ENCODE data around the gene ZNF710.
"Not testable (repeated sequence)": the region's sequence is repeated elsewhere in the genome, so short reads cannot be mapped to it uniquely, and the experiment has no call there.

Gene ZNF710

GRCh38 chr15:90063770-90064247 lies 62.7 kb downstream of the ZNF710 start:
- H3K9me3 ChIP-seq (ENCODE audit: control insufficient read depth, low read length) = no peaks in the 10 kb centered on the region
- no peaks in the 10 kb centered on the region for H3K27me3 ChIP-seq (replicated peaks; ENCODE audit: control insufficient read depth, insufficient read depth, low read length)
- H3K36me3 ChIP-seq (ENCODE audit: control insufficient read depth, insufficient read depth, low read length, severe bottlenecking) = peaks cover 5% of the 10 kb centered on the region
- DNase-seq (ENCODE audit: low read depth) = no peak
- H3K9ac ChIP-seq (ENCODE audit: low read length) = no peak overlapping the region
- no peak overlapping the region for H3K4me3 ChIP-seq (ENCODE audit: low read length)
- H3K4me1 ChIP-seq (ENCODE audit: control insufficient read depth, insufficient read depth, low read length) = peaks cover 5% of the 10 kb centered on the region

GRCh38 chr15:90064911-90065681 lies 64.0 kb downstream of the ZNF710 start:
- Histone ChIP-seq H3K36me3 (ENCODE audit: control insufficient read depth, insufficient read depth, low read length, severe bottlenecking) (peaks cover 5% of the 10 kb centered on the region), H3K9me3 (ENCODE audit: control insufficient read depth, low read length) (no peaks in the 10 kb centered on the region), H3K9ac (ENCODE audit: low read length) (no peak overlapping the region), H3K4me3 (ENCODE audit: low read length) (no peak overlapping the region), H3K4me1 (ENCODE audit: control insufficient read depth, insufficient read depth, low read length) (peaks cover 5% of the 10 kb centered on the region), H3K27me3 (replicated peaks; ENCODE audit: control insufficient read depth, insufficient read depth, low read length) (no peaks in the 10 kb centered on the region)
- DNase-seq (ENCODE audit: low read depth) = no peak

GRCh38 chr15:90065682-90066049 lies 64.5 kb downstream of the ZNF710 start:
- H3K27me3 ChIP-seq (replicated peaks; ENCODE audit: control insufficient read depth, insufficient read depth, low read length) = no peaks in the 10 kb centered on the region
- H3K4me3 ChIP-seq (ENCODE audit: low read length) = no peak overlapping the region
- H3K4me1 ChIP-seq (ENCODE audit: control insufficient read depth, insufficient read depth, low read length) = peaks cover 5% of the 10 kb centered on the region
- H3K9ac ChIP-seq (ENCODE audit: low read length) = no peak overlapping the region
- no peaks in the 10 kb centered on the region for H3K9me3 ChIP-seq (ENCODE audit: control insufficient read depth, low read length)
- DNase-seq (ENCODE audit: low read depth) = no peak
- peaks cover 5% of the 10 kb centered on the region for H3K36me3 ChIP-seq (ENCODE audit: control insufficient read depth, insufficient read depth, low read length, severe bottlenecking)

- no peak overlapping the region for H3K9ac ChIP-seq (ENCODE audit: low read length)
- peaks cover 7% of the 10 kb centered on the region for H3K4me1 ChIP-seq (ENCODE audit: control insufficient read depth, insufficient read depth, low read length)
- no peaks in the 10 kb centered on the region for H3K9me3 ChIP-seq (ENCODE audit: control insufficient read depth, low read length)
- no peak overlapping the region for H3K4me3 ChIP-seq (ENCODE audit: low read length)
- H3K36me3 ChIP-seq (ENCODE audit: control insufficient read depth, insufficient read depth, low read length, severe bottlenecking) = peaks cover 5% of the 10 kb centered on the region
- DNase-seq (ENCODE audit: low read depth) = no peak
- no peaks in the 10 kb centered on the region for H3K27me3 ChIP-seq (replicated peaks; ENCODE audit: control insufficient read depth, insufficient read depth, low read length)
These were observed 66.2 kb downstream of the ZNF710 start for GRCh38 chr15:90067181-90067952.

- H3K9ac ChIP-seq (ENCODE audit: low read length) = no peak overlapping the region
- no peak overlapping the region for H3K4me3 ChIP-seq (ENCODE audit: low read length)
- H3K36me3 ChIP-seq (ENCODE audit: control insufficient read depth, insufficient read depth, low read length, severe bottlenecking) = peaks cover 5% of the 10 kb centered on the region
- H3K4me1 ChIP-seq (ENCODE audit: control insufficient read depth, insufficient read depth, low read length) = peaks cover 7% of the 10 kb centered on the region
- H3K9me3 ChIP-seq (ENCODE audit: control insufficient read depth, low read length) = no peaks in the 10 kb centered on the region
- H3K27me3 ChIP-seq (replicated peaks; ENCODE audit: control insufficient read depth, insufficient read depth, low read length) = no peaks in the 10 kb centered on the region
- DNase-seq (ENCODE audit: low read depth) = no peak
These were observed 67.0 kb downstream of the ZNF710 start for GRCh38 chr15:90067953-90068606.

GRCh38 chr15:90070623-90071022 lies 69.5 kb downstream of the ZNF710 start:
- DNase-seq (ENCODE audit: low read depth); H3K4me1 ChIP-seq (ENCODE audit: control insufficient read depth, insufficient read depth, low read length); H3K9me3 ChIP-seq (ENCODE audit: control insufficient read depth, low read length); H3K27me3 ChIP-seq (replicated peaks; ENCODE audit: control insufficient read depth, insufficient read depth, low read length); H3K4me3 ChIP-seq (ENCODE audit: low read length); H3K9ac ChIP-seq (ENCODE audit: low read length): not testable (repeated sequence)
- peaks cover 14% of the 10 kb centered on the region for H3K36me3 ChIP-seq (ENCODE audit: control insufficient read depth, insufficient read depth, low read length, severe bottlenecking)

- Histone ChIP-seq H3K9ac (ENCODE audit: low read length) (peak overlapping the region; percentile 51), H3K36me3 (ENCODE audit: control insufficient read depth, insufficient read depth, low read length, severe bottlenecking) (peaks cover 14% of the 10 kb centered on the region), H3K4me1 (ENCODE audit: control insufficient read depth, insufficient read depth, low read length) (peaks cover 7% of the 10 kb centered on the region), H3K27me3 (replicated peaks; ENCODE audit: control insufficient read depth, insufficient read depth, low read length) (no peaks in the 10 kb centered on the region), H3K9me3 (ENCODE audit: control insufficient read depth, low read length) (no peaks in the 10 kb centered on the region), H3K4me3 (ENCODE audit: low read length) (no peak overlapping the region)
- DNase-seq (ENCODE audit: low read depth) = peak; percentile 93
These were observed 70.2 kb downstream of the ZNF710 start for GRCh38 chr15:90071220-90071807.

GRCh38 chr15:90072978-90073640 lies 72.0 kb downstream of the ZNF710 start:
- no peaks in the 10 kb centered on the region for H3K9me3 ChIP-seq (ENCODE audit: control insufficient read depth, low read length)
- no peak overlapping the region for H3K9ac ChIP-seq (ENCODE audit: low read length)
- no peak overlapping the region for H3K4me3 ChIP-seq (ENCODE audit: low read length)
- no peaks in the 10 kb centered on the region for H3K27me3 ChIP-seq (replicated peaks; ENCODE audit: control insufficient read depth, insufficient read depth, low read length)
- DNase-seq (ENCODE audit: low read depth) = no peak
- H3K4me1 ChIP-seq (ENCODE audit: control insufficient read depth, insufficient read depth, low read length) = peaks cover 7% of the 10 kb centered on the region
- peaks cover 11% of the 10 kb centered on the region for H3K36me3 ChIP-seq (ENCODE audit: control insufficient read depth, insufficient read depth, low read length, severe bottlenecking)

GRCh38 chr15:90074023-90074422 lies 72.9 kb downstream of the ZNF710 start:
- no peak for DNase-seq (ENCODE audit: low read depth)
- Histone ChIP-seq H3K9ac (ENCODE audit: low read length) (no peak overlapping the region), H3K9me3 (ENCODE audit: control insufficient read depth, low read length) (no peaks in the 10 kb centered on the region), H3K36me3 (ENCODE audit: control insufficient read depth, insufficient read depth, low read length, severe bottlenecking) (peaks cover 14% of the 10 kb centered on the region), H3K4me3 (ENCODE audit: low read length) (no peak overlapping the region), H3K4me1 (ENCODE audit: control insufficient read depth, insufficient read depth, low read length) (peaks cover 7% of the 10 kb centered on the region), H3K27me3 (replicated peaks; ENCODE audit: control insufficient read depth, insufficient read depth, low read length) (no peaks in the 10 kb centered on the region)

- peaks cover 20% of the 10 kb centered on the region for H3K36me3 ChIP-seq (ENCODE audit: control insufficient read depth, insufficient read depth, low read length, severe bottlenecking)
These were observed 73.8 kb downstream of the ZNF710 start for GRCh38 chr15:90074916-90075315.

More at GRCh38 chr15:90074916-90075315, 73.8 kb downstream of the ZNF710 start:
- DNase-seq (ENCODE audit: low read depth) = no peak
- Histone ChIP-seq H3K9me3 (ENCODE audit: control insufficient read depth, low read length) (no peaks in the 10 kb centered on the region), H3K9ac (ENCODE audit: low read length) (no peak overlapping the region), H3K4me1 (ENCODE audit: control insufficient read depth, insufficient read depth, low read length) (peaks cover 7% of the 10 kb centered on the region), H3K4me3 (ENCODE audit: low read length) (no peak overlapping the region), H3K27me3 (replicated peaks; ENCODE audit: control insufficient read depth, insufficient read depth, low read length) (no peaks in the 10 kb centered on the region)

All from adipocyte (in vitro differentiated cells).